Tibial nerve (tissue), 4 donors: Measurements from ENCODE around the gene HOXB2. TPM values are rescaled to one million over a fixed set of nuclear protein-coding genes. Genes with fewer than 3 reads are reported as not detected.

Experiments used
- DNase-seq, 2 donors: peaks; one replicate each; pipeline ENCODE4 v3.0.0-alpha.2; 2019; ENCODE audit warnings: low spot score in 2 of 2
- H3K27ac ChIP-seq, 4 donors: fragments of 200-600 bp; sonication (generic) in 3 of 4; one replicate each; pipeline ENCODE4 v1.5.1; 2017 to 2019; ENCODE audit warnings: mild to moderate bottlenecking in 1 of 4
- H3K27me3 ChIP-seq, 2 donors: fragments of 200-600 bp; sonication (generic) in 1 of 2; one replicate each; pipeline versions ENCODE4 v1.5.1 to v1.6.0; 2017 to 2019
- H3K36me3 ChIP-seq, 3 donors: fragments of 200-600 bp; sonication (generic); one replicate each; pipeline ENCODE4 v1.5.1; 2018 to 2019
- H3K4me1 ChIP-seq, 4 donors: fragments of 200-600 bp; sonication (generic) in 3 of 4; one replicate each; pipeline ENCODE4 v1.5.1; 2017 to 2019
- H3K4me3 ChIP-seq, 4 donors: fragments of 200-600 bp; sonication (generic) in 3 of 4; one replicate each; pipeline ENCODE4 v1.5.1; 2017 to 2019; ENCODE audit warnings: mild to moderate bottlenecking in 1 of 4, moderate library complexity in 1 of 4
- H3K9me3 ChIP-seq, 4 donors: fragments of 200-600 bp; sonication (generic) in 3 of 4; one replicate each; pipeline ENCODE4 v1.5.1; 2017 to 2019
- EP300 ChIP-seq, 2 donors: sonication (generic); formaldehyde crosslinking; IDR thresholded peaks; one replicate each; pipeline ENCODE4 v1.6.1; 2017; ENCODE audit warnings: antibody characterized with exemption in 2 of 2, mild to moderate bottlenecking in 1 of 2
- POLR2A ChIP-seq, 2 donors: fragments of 450-650 bp; IDR thresholded peaks; one replicate each; pipeline ENCODE4 v1.6.1; 2017; ENCODE audit warnings: antibody characterized with exemption in 2 of 2, mild to moderate bottlenecking in 2 of 2, moderate library complexity in 2 of 2
- WGBS, 2 donors: methylation state at CpG; one replicate each; pipeline ENCODE4 v1.1.5; 2018; 5-methylcytosine and 5-hydroxymethylcytosine counted together
- total RNA-seq, 4 donors: library from RNA; depleted of rRNA; stranded (reverse); fragments of >200 nt; gene quantifications; one replicate each; pipeline ENCODE4 v1.1.0, GENCODE V29; 2016
- TF ChIP-seq, protein P1 (sequence below), 5 experiments: fragments of 200-600 bp in 3 of 5; fragments of 450-650 bp in 2 of 5; sonication (generic) in 3 of 5; IDR thresholded peaks; one replicate each; pipeline ENCODE4 v1.5.1; 2016 to 2019; ENCODE audit warnings: antibody characterized with exemption in 5 of 5, mild to moderate bottlenecking in 3 of 5, moderate library complexity in 2 of 5

HOXB2 gene
- total RNA-seq, 4 donors from 2014 or later, result 6.9 to 29.3 (median 19.2) TPM

GRCh38 chr17:48565925-48566710, 21.2 kb upstream of the HOXB2 start:
- Histone ChIP-seq H3K36me3 (no peaks in the 10 kb centered on the region), H3K27me3 (peaks cover 0 to 98% of the 10 kb centered on the region in 2 donors), H3K9me3 (no peaks in the 10 kb centered on the region), H3K4me3 (no peak overlapping the region), H3K27ac (no peak overlapping the region), H3K4me1 (peaks cover 0 to 56% (median 10%) of the 10 kb centered on the region in 4 donors)
- TF ChIP-seq EP300 (IDR thresholded peaks at IDR 0.05), result no peak
- TF ChIP-seq POLR2A (IDR thresholded peaks at IDR 0.05), result no peak
- TF ChIP-seq, protein P1, sequence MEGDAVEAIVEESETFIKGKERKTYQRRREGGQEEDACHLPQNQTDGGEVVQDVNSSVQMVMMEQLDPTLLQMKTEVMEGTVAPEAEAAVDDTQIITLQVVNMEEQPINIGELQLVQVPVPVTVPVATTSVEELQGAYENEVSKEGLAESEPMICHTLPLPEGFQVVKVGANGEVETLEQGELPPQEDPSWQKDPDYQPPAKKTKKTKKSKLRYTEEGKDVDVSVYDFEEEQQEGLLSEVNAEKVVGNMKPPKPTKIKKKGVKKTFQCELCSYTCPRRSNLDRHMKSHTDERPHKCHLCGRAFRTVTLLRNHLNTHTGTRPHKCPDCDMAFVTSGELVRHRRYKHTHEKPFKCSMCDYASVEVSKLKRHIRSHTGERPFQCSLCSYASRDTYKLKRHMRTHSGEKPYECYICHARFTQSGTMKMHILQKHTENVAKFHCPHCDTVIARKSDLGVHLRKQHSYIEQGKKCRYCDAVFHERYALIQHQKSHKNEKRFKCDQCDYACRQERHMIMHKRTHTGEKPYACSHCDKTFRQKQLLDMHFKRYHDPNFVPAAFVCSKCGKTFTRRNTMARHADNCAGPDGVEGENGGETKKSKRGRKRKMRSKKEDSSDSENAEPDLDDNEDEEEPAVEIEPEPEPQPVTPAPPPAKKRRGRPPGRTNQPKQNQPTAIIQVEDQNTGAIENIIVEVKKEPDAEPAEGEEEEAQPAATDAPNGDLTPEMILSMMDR (IDR thresholded peaks at IDR 0.05), result no peak
- 68 to 69% methylated on average over 4 of the region's 4 CpGs for WGBS, 2 donors
- no peak for DNase-seq

DNA sequence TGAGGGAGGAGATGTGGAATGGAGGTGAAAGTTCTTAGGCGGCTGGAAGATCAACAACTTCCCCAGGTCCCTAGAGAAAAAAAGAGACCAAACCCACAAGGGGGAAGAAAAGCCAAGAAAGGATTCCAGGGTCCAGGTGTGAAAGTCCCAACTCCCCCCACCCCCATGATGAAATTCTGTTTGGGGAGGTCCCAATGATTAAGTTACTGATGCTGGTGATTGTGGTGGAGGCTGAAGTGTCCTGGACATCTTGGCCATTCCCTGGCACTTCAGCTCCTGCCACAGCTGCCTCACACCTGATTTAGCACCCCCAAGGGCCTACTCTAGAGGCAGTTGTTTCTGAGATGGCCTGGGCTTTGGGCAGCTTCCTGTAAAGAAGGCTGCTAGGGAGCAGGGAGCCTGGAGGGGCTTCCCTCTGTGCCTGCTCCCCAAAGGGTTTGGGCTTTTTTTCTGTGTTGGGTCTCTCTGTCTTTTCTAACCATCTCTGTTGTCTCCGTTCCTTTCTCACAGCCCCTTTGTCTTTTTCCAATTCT, 20.2 kb upstream of the HOXB2 start:
- H3K9me3 ChIP-seq, result no peaks in the 10 kb centered on the region
- peak overlapping the region in 2 of 4 donors; percentile 61 to 65 for H3K27ac ChIP-seq
- no peaks in the 10 kb centered on the region for H3K36me3 ChIP-seq
- H3K4me3 ChIP-seq, result no peak overlapping the region
- TF ChIP-seq POLR2A (IDR thresholded peaks at IDR 0.05), result no peak
- TF ChIP-seq, protein P1 (IDR thresholded peaks at IDR 0.05), result no peak
- no peak for TF ChIP-seq EP300 (IDR thresholded peaks at IDR 0.05)
- no peak for DNase-seq
- H3K27me3 ChIP-seq, result peaks cover 0 to 98% of the 10 kb centered on the region in 2 donors
- WGBS, 2 donors, result 60 to 69% methylated on average over 2 of the region's 2 CpGs
- H3K4me1 ChIP-seq, result peaks cover 0 to 46% (median 10%) of the 10 kb centered on the region in 4 donors

DNA sequence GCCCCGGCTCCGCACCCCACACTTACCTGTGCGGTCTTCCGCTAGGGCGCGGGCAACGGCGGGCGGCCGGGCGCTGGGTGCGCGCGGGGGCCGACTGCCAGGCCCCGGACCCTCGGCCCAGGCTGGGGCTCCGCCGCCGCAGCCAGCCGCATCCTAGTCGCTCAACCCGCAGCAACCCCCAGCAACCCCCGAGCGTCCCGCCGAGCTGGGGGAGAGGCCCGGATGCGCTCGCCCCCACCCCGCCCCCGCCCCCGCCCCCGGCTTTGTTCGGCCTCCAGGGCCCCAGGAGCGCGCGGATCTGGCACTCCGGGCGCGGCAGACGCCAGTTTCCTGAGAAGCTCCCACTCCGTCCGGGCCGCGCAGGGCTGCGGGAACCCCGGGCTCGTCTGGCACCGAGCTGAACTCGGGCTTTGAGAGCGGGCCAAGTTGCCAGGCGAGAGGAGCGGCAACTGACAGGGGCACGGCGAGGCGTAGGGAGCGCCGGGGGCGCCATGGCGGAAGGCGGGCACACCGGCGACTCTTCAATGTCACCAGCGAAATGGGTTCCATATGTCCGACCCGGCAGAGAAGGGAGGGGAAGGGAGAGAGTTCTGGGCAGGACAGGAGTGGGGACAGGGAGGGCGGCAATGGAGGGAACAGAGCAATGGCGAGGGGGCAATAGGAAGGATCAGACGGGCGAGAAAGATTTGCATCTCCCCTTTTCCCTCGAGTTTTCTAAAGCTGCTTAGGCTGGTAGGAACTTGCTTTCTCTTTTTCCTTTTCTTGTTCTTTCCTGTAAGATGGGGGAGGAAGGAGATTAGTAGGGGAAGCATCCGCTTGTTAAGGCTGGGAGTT, 19.5 kb upstream of the HOXB2 start:
- H3K4me1 ChIP-seq, result peaks cover 0 to 41% (median 14%) of the 10 kb centered on the region in 4 donors

GRCh38 chr17:48563867-48564187, 18.9 kb upstream of the HOXB2 start:
- DNase-seq, result no peak
- Histone ChIP-seq H3K4me1 (peaks cover 0 to 35% (median 14%) of the 10 kb centered on the region in 4 donors), H3K27ac (peak overlapping the region in 3 of 4 donors; percentile 19 to 65 (median 61)), H3K9me3 (no peaks in the 10 kb centered on the region), H3K4me3 (peak overlapping the region in 3 of 4 donors; percentile 31 to 49 (median 32)), H3K36me3 (no peaks in the 10 kb centered on the region), H3K27me3 (peaks cover 0 to 98% of the 10 kb centered on the region in 2 donors)
- WGBS, 2 donors, result 23 to 30% methylated on average over 9 to 10 of the region's 10 CpGs
- TF ChIP-seq EP300 (IDR thresholded peaks at IDR 0.05) (no peak), POLR2A (IDR thresholded peaks at IDR 0.05) (no peak)
- TF ChIP-seq, protein P1 (IDR thresholded peaks at IDR 0.05), result no peak

More for the DNA sequence above, 19.5 kb upstream of the HOXB2 start:
- Histone ChIP-seq H3K27ac (peak overlapping the region in 3 of 4 donors; percentile 19 to 65 (median 61)), H3K36me3 (no peaks in the 10 kb centered on the region), H3K27me3 (peaks cover 0 to 98% of the 10 kb centered on the region in 2 donors), H3K9me3 (no peaks in the 10 kb centered on the region), H3K4me3 (peak overlapping the region; percentile 31 to 49 (median 32))
- TF ChIP-seq EP300 (IDR thresholded peaks at IDR 0.05) (no peak), POLR2A (IDR thresholded peaks at IDR 0.05) (no peak)
- TF ChIP-seq, protein P1 (IDR thresholded peaks at IDR 0.05), result no peak
- 8 to 13% methylated on average over 30 to 69 of the region's 73 CpGs for WGBS, 2 donors
- no peak for DNase-seq
